ENCODE measurements around the gene SPG21. TPM values are rescaled to one million over a fixed set of nuclear protein-coding genes. Genes with fewer than 3 reads are reported as not detected.

SPG21 gene
- total RNA-seq, 1 donor from 2014 or later = 101 TPM

GRCh38 chr15:64915518-64916227, 74.0 kb downstream of the SPG21 start:
- no peaks in the 10 kb centered on the region for H3K9me3 Mint-ChIP-seq (ENCODE audit: low read depth)
- no peak for TF ChIP-seq CTCF (IDR thresholded peaks at IDR 0.05; ENCODE audit: unreplicated experiment)
- H3K4me3 Mint-ChIP-seq (ENCODE audit: low read depth) = no peak overlapping the region
- no peak overlapping the region for H3K27ac Mint-ChIP-seq
- peaks cover 7% of the 10 kb centered on the region for H3K4me1 Mint-ChIP-seq (ENCODE audit: low read depth)
- H3K27me3 Mint-ChIP-seq = peaks cover 46% of the 10 kb centered on the region
- H3K36me3 Mint-ChIP-seq (ENCODE audit: insufficient read depth) = no peaks in the 10 kb centered on the region
- no peak for DNase-seq (ENCODE audit: low spot score, unreplicated experiment)

Other genes with a start within 250 kb of the SPG21 start
- gene RBPMS2, start 214.3 kb downstream of the SPG21 start, total RNA-seq = 37.5 and 39.8 TPM in 2 replicates
- 18.9 and 19.6 TPM in 2 replicates for gene PIF1, start 164.3 kb downstream of the SPG21 start, total RNA-seq
- gene PLEKHO2, start 148.0 kb downstream of the SPG21 start, total RNA-seq = 9.1 and 9.6 TPM in 2 replicates
- gene ANKDD1A, start 78.0 kb downstream of the SPG21 start, total RNA-seq = 1.4 and 2.0 TPM in 2 replicates
- 14.0 and 19.4 TPM in 2 replicates for gene MTFMT, start 39.7 kb upstream of the SPG21 start, total RNA-seq
- gene SLC51B, start 55.5 kb upstream of the SPG21 start, total RNA-seq = not detected in 2 replicates
- 0.38 and 0.40 TPM in 2 replicates for gene RASL12, start 78.1 kb upstream of the SPG21 start, total RNA-seq
- gene KBTBD13, start 86.8 kb upstream of the SPG21 start, total RNA-seq = not detected in 2 replicates
- gene UBAP1L, start 125.3 kb upstream of the SPG21 start, total RNA-seq = 5.8 and 6.2 TPM in 2 replicates
- gene PDCD7, start 143.9 kb upstream of the SPG21 start, total RNA-seq = 32.6 and 34.4 TPM in 2 replicates
- gene CLPX, start 195.4 kb upstream of the SPG21 start, total RNA-seq = 52.1 and 56.2 TPM in 2 replicates
- gene CILP, start 221.6 kb upstream of the SPG21 start, total RNA-seq = 0.22 and 0.29 TPM in 2 replicates

Measured in progenitor cell of endocrine pancreas (in vitro differentiated cells).